Dendritic cell treated with granulocyte-macrophage colony-stimulating factor and Interleukin-4, amounts not matched to agents 40 ng/mL and 50 ng/mL, for 4 days (primary cell): Measurements from ENCODE around the gene SIAH1.

Experiments
- H3K27ac Mint-ChIP-seq: one replicate; pipeline ENCODE4 v1.8.0; 2022; ENCODE audit warnings: mild to moderate bottlenecking, mixed read lengths
- H3K27me3 Mint-ChIP-seq: one replicate; pipeline ENCODE4 v1.8.0; 2022; ENCODE audit warnings: mild to moderate bottlenecking, mixed read lengths
- H3K36me3 Mint-ChIP-seq: one replicate; pipeline ENCODE4 v1.8.0; 2022; ENCODE audit warnings: low read depth, mixed read lengths
- H3K4me1 Mint-ChIP-seq: one replicate; pipeline ENCODE4 v1.8.0; 2022; ENCODE audit warnings: low read depth, mixed read lengths
- H3K4me3 Mint-ChIP-seq: one replicate; pipeline ENCODE4 v1.8.0; 2022; ENCODE audit warnings: mild to moderate bottlenecking, moderate library complexity, mixed read lengths
- H3K9me3 Mint-ChIP-seq: one replicate; pipeline ENCODE4 v1.8.0; 2022; ENCODE audit warnings: mixed read lengths
- intact Hi-C: fragments of 100-400 bp; cut with micrococcal nuclease; formaldehyde crosslinking; loops from one replicate; pipeline ENCODE4 v1.15.0; 2022

Gene SIAH1

GRCh38 chr16:48352648-48353390 lies 32.4 kb downstream of the SIAH1 start:
- intact Hi-C loops: loop anchor here (1.0 kb wide), 1 partner anchor 189 kb away; no protein-coding TSS in a partner anchor
- Mint-ChIP-seq H3K4me3 (peak overlapping the region; percentile 20), H3K4me1 (peaks cover 27% of the 10 kb centered on the region), H3K9me3 (no peaks in the 10 kb centered on the region), H3K27me3 (no peaks in the 10 kb centered on the region), H3K27ac (peak overlapping the region; percentile 59), H3K36me3 (peaks cover 90% of the 10 kb centered on the region)

GRCh38 chr16:48350736-48351135 lies 34.5 kb downstream of the SIAH1 start:
- peak overlapping the region; percentile 45 for H3K27ac Mint-ChIP-seq
- intact Hi-C loops: no loop called here
- H3K4me1 Mint-ChIP-seq: peaks cover 19% of the 10 kb centered on the region
- H3K27me3 Mint-ChIP-seq: no peaks in the 10 kb centered on the region
- no peaks in the 10 kb centered on the region for H3K9me3 Mint-ChIP-seq
- H3K36me3 Mint-ChIP-seq: peaks cover 81% of the 10 kb centered on the region
- no peak overlapping the region for H3K4me3 Mint-ChIP-seq

GRCh38 chr16:48347980-48348379 lies 37.2 kb downstream of the SIAH1 start:
- Mint-ChIP-seq H3K4me1 (no peaks in the 10 kb centered on the region), H3K4me3 (no peak overlapping the region), H3K36me3 (peaks cover 71% of the 10 kb centered on the region)

GRCh38 chr16:48347191-48347865 lies 37.9 kb downstream of the SIAH1 start:
- Mint-ChIP-seq H3K27me3 (no peaks in the 10 kb centered on the region), H3K27ac (no peak overlapping the region), H3K36me3 (peaks cover 67% of the 10 kb centered on the region), H3K4me3 (no peak overlapping the region), H3K9me3 (no peaks in the 10 kb centered on the region), H3K4me1 (no peaks in the 10 kb centered on the region)
- intact Hi-C loops: no loop called here

More at GRCh38 chr16:48347980-48348379, 37.2 kb downstream of the SIAH1 start:
- Mint-ChIP-seq H3K27me3 (no peaks in the 10 kb centered on the region), H3K27ac (no peak overlapping the region), H3K9me3 (no peaks in the 10 kb centered on the region)
- intact Hi-C loops: no loop called here

GRCh38 chr16:48342591-48342990 lies 42.6 kb downstream of the SIAH1 start:
- H3K9me3 Mint-ChIP-seq: no peaks in the 10 kb centered on the region
- H3K4me3 Mint-ChIP-seq: no peak overlapping the region
- peaks cover 65% of the 10 kb centered on the region for H3K36me3 Mint-ChIP-seq
- no peaks in the 10 kb centered on the region for H3K27me3 Mint-ChIP-seq
- peaks cover 13% of the 10 kb centered on the region for H3K4me1 Mint-ChIP-seq
- intact Hi-C loops: no loop called here
- no peak overlapping the region for H3K27ac Mint-ChIP-seq

GRCh38 chr16:48340054-48340453 lies 45.2 kb downstream of the SIAH1 start:
- Mint-ChIP-seq H3K4me3 (no peak overlapping the region), H3K9me3 (no peaks in the 10 kb centered on the region), H3K36me3 (peaks cover 80% of the 10 kb centered on the region), H3K27me3 (no peaks in the 10 kb centered on the region), H3K27ac (no peak overlapping the region), H3K4me1 (peaks cover 13% of the 10 kb centered on the region)
- intact Hi-C loops: no loop called here

GRCh38 chr16:48335961-48336360 lies 49.3 kb downstream of the SIAH1 start:
- H3K27me3 Mint-ChIP-seq: no peaks in the 10 kb centered on the region
- intact Hi-C loops: loop anchor here (10.0 kb wide), 1 partner anchor 91 kb away; the partner anchor contains the start of genes ABCC11 and LONP2
- H3K9me3 Mint-ChIP-seq: no peaks in the 10 kb centered on the region
- H3K4me1 Mint-ChIP-seq: peaks cover 17% of the 10 kb centered on the region
- H3K27ac Mint-ChIP-seq: no peak overlapping the region
- H3K4me3 Mint-ChIP-seq: no peak overlapping the region
- H3K36me3 Mint-ChIP-seq: peaks cover 81% of the 10 kb centered on the region

GRCh38 chr16:48334325-48334724 lies 50.9 kb downstream of the SIAH1 start:
- Mint-ChIP-seq H3K27ac (no peak overlapping the region), H3K27me3 (no peaks in the 10 kb centered on the region), H3K36me3 (peaks cover 65% of the 10 kb centered on the region), H3K4me3 (no peak overlapping the region), H3K9me3 (no peaks in the 10 kb centered on the region), H3K4me1 (peaks cover 19% of the 10 kb centered on the region)
- intact Hi-C loops: loop anchor here (10.0 kb wide), 1 partner anchor 90 kb away; the partner anchor contains the start of genes ABCC11 and LONP2

- Mint-ChIP-seq H3K27ac (no peak overlapping the region), H3K27me3 (no peaks in the 10 kb centered on the region), H3K36me3 (peaks cover 53% of the 10 kb centered on the region), H3K4me3 (no peak overlapping the region), H3K9me3 (no peaks in the 10 kb centered on the region), H3K4me1 (peaks cover 13% of the 10 kb centered on the region)
- intact Hi-C loops: loop anchor here (10.0 kb wide), 1 partner anchor 88 kb away; the partner anchor contains the start of genes ABCC11 and LONP2
Observed at GRCh38 chr16:48332978-48333377, 52.2 kb downstream of the SIAH1 start.

GRCh38 chr16:48330841-48331192 lies 54.4 kb downstream of the SIAH1 start:
- Mint-ChIP-seq H3K4me1 (peaks cover 20% of the 10 kb centered on the region), H3K4me3 (no peak overlapping the region), H3K27ac (no peak overlapping the region), H3K27me3 (no peaks in the 10 kb centered on the region), H3K36me3 (peaks cover 31% of the 10 kb centered on the region), H3K9me3 (no peaks in the 10 kb centered on the region)
- intact Hi-C loops: loop anchor here (10.0 kb wide), 1 partner anchor 86 kb away; the partner anchor contains the start of genes ABCC11 and LONP2

GRCh38 chr16:48330189-48330840 lies 54.9 kb downstream of the SIAH1 start:
- H3K27ac Mint-ChIP-seq: no peak overlapping the region
- peaks cover 20% of the 10 kb centered on the region for H3K4me1 Mint-ChIP-seq
- peaks cover 33% of the 10 kb centered on the region for H3K36me3 Mint-ChIP-seq
- no peak overlapping the region for H3K4me3 Mint-ChIP-seq
- H3K27me3 Mint-ChIP-seq: no peaks in the 10 kb centered on the region
- intact Hi-C loops: loop anchor here (10.0 kb wide), 1 partner anchor 86 kb away; the partner anchor contains the start of genes ABCC11 and LONP2
- H3K9me3 Mint-ChIP-seq: no peaks in the 10 kb centered on the region

GRCh38 chr16:48329138-48329537 lies 56.1 kb downstream of the SIAH1 start:
- Mint-ChIP-seq H3K27me3 (no peaks in the 10 kb centered on the region), H3K4me1 (peaks cover 20% of the 10 kb centered on the region), H3K27ac (no peak overlapping the region), H3K36me3 (peaks cover 31% of the 10 kb centered on the region), H3K4me3 (no peak overlapping the region), H3K9me3 (no peaks in the 10 kb centered on the region)
- intact Hi-C loops: no loop called here

GRCh38 chr16:48326915-48327314 lies 58.3 kb downstream of the SIAH1 start:
- H3K27ac Mint-ChIP-seq: no peak overlapping the region
- H3K4me3 Mint-ChIP-seq: no peak overlapping the region
- H3K27me3 Mint-ChIP-seq: no peaks in the 10 kb centered on the region
- intact Hi-C loops: no loop called here
- H3K9me3 Mint-ChIP-seq: no peaks in the 10 kb centered on the region
- H3K36me3 Mint-ChIP-seq: peaks cover 24% of the 10 kb centered on the region
- peaks cover 20% of the 10 kb centered on the region for H3K4me1 Mint-ChIP-seq
